ENCODE measurements around the gene EML6. TPM values are rescaled to one million over a fixed set of nuclear protein-coding genes. Genes with fewer than 3 reads are reported as not detected.

EML6 gene
- total and polyA plus RNA-seq, 2 of the 8 experiments (the other 6 are each of a cell fraction or from before 2014, with no cell fraction given), result 1.2 to 1.6 TPM

DNA sequence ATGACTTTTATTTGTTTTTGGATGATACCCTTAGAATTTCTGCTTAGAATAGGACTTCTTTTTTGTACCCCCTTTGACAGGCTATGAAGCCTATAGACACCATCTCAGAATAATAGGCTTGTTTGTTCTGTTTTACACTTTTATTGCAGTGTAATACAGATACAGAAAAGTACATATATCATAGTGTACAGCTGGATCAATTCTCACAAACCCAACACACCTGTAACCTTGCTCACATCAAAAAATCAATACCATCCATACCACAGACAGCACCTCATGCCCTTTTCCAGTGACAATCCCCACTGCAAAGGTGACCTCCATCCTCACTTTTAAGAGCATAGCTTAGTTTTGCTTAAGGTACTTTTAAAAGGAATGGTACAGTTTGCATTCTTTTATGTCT, 14.8 kb downstream of the EML6 start:
- no peak for TF ChIP-seq FOSL1 (IDR thresholded peaks at IDR 0.05; ENCODE audit: insufficient read depth, low read depth, low read length)
- TF ChIP-seq PHF8 (conservative IDR thresholded peaks at IDR 0.05; ENCODE audit: low read depth, low read length), result no peak
- no peak for TF ChIP-seq YY1 (IDR thresholded peaks at IDR 0.05; ENCODE audit: low read depth, low read length)
- Histone ChIP-seq H2BK5ac (ENCODE audit: low read depth, low read length) (no peak overlapping the region), H3K4ac (replicated peaks; ENCODE audit: insufficient read length, low read depth, low read length) (no peak overlapping the region), H3K9me3 (ENCODE audit: insufficient read depth in 2 of 2, low read depth in 1 of 2, low read length in 1 of 2) (no peaks in the 10 kb centered on the region), H3K36me3 (ENCODE audit: control insufficient read depth in 2 of 4, insufficient read depth in 4 of 4, low read length in 3 of 4) (no peaks in the 10 kb centered on the region), H3K9ac (replicated peaks in 1 of 4; ENCODE audit: extremely low read depth in 1 of 4, low read depth in 3 of 4, low read length in 3 of 4) (no peak overlapping the region), H3K4me2 (ENCODE audit: insufficient read depth in 1 of 2, low read depth in 2 of 2, low read length in 2 of 2) (no peak overlapping the region), H3K79me1 (ENCODE audit: low read depth, low read length) (no peaks in the 10 kb centered on the region), H3K4me1 (replicated peaks in 1 of 4; ENCODE audit: control insufficient read depth in 3 of 4, insufficient read depth in 4 of 4, low read length in 3 of 4) (peaks cover 0 to 6% (median 2%) of the 10 kb centered on the region in 4 experiments; a peak in 2 of 7 replicates), H3K4me3 (ENCODE audit: extremely low read depth in 1 of 4, insufficient read depth in 2 of 4, low read depth in 3 of 4, low read length in 4 of 4) (no peak overlapping the region), H4K5ac (ENCODE audit: insufficient read length, low read depth, low read length) (no peak overlapping the region), H3K27ac (ENCODE audit: low read depth, low read length) (no peak overlapping the region), H3K79me2 (ENCODE audit: control insufficient read depth in 1 of 2, insufficient read depth in 2 of 2, low read length in 2 of 2) (no peaks in the 10 kb centered on the region), H3K23me2 (ENCODE audit: low read depth, low read length) (no peaks in the 10 kb centered on the region), H2BK120ac (replicated peaks; ENCODE audit: low read depth, low read length) (no peak overlapping the region), H3K23ac (ENCODE audit: insufficient read length) (no peak overlapping the region), H2AFZ (ENCODE audit: low read length) (no peak overlapping the region), H2AK5ac (ENCODE audit: low read depth, low read length) (no peak overlapping the region), H2BK15ac (ENCODE audit: low read length) (no peak overlapping the region), H4K91ac (replicated peaks; ENCODE audit: insufficient read length, low read length) (no peak overlapping the region), H3K27me3 (replicated peaks in 1 of 4; ENCODE audit: control insufficient read depth in 3 of 4, extremely low read depth in 1 of 4, insufficient read depth in 3 of 4, low read length in 3 of 4) (no peaks in the 10 kb centered on the region), H2BK12ac (ENCODE audit: low read depth, low read length) (no peak overlapping the region), H2BK20ac (ENCODE audit: low read length) (no peak overlapping the region), H4K20me1 (replicated peaks in 1 of 2; ENCODE audit: control insufficient read depth in 1 of 2, insufficient read depth in 2 of 2, low read length in 2 of 2) (no peaks in the 10 kb centered on the region), H3K18ac (ENCODE audit: extremely low read depth, low read length) (no peak overlapping the region), H3K14ac (ENCODE audit: insufficient read length) (no peak overlapping the region), H3K56ac (replicated peaks; ENCODE audit: insufficient read length, low read depth, low read length) (no peak overlapping the region), H4K8ac (ENCODE audit: extremely low read depth, insufficient read depth, low read length) (no peak overlapping the region)
- CTCF ChIA-PET (ENCODE audit: partially characterized antibody), result no interaction called here
- POLR2A ChIA-PET (ENCODE audit: partially characterized antibody), result no interaction called here
- FAIRE-seq (no peak), DNase-seq (ENCODE audit: low read depth in 1 of 2, low spot score in 2 of 2) (no peak)
